ENCODE measurements around the gene AHCY.
"Not testable (repeated sequence)": the region's sequence is repeated elsewhere in the genome, so short reads cannot be mapped to it uniquely, and the experiment has no call there.

Gene AHCY

GRCh38 chr20:34295284-34295683 lies 7.9 kb downstream of the AHCY start:
- no peak for DNase-seq

GRCh38 chr20:34294563-34294962 lies 8.6 kb downstream of the AHCY start:
- no peak for DNase-seq

DNA sequence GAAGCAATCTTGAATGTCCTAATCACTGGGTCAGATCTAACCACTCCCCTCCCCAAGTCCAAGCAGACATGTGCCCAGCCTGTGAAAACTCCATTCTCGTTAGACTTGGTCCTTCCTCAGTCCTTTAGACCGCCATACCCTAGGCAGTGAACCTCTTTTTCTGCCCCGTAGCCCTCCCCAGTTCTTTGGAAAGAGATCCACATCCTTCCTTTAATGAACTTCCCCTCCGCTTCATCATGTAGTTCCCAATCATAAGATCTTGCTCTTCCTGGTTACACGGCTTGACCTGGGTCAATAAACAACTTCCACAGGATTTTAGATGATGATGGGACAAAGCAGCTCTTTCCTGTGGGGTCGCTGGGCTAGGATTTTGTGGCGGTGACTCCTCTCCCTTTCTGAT lies 9.6 kb downstream of the AHCY start:
- DNase-seq: no peak

DNA sequence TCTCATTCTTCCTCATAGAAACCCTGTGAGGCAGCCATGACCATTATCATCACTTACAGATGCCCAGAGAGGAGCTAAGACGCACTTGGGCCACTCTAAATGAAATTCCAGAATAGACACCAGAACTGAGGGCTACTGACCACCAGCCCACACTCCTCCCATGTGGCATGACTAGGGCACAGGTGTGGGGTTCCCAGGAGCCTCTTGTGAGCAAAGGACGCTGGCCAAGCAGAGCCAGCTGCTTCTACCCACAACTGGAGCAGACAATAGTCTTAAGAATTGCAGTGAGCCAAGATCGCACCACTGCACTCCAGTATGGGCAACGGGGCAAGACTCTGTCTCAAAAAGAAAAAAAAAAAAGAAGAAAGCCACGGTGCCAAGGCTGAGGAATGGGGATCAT lies 10.0 kb downstream of the AHCY start:
- no peak for DNase-seq

DNA sequence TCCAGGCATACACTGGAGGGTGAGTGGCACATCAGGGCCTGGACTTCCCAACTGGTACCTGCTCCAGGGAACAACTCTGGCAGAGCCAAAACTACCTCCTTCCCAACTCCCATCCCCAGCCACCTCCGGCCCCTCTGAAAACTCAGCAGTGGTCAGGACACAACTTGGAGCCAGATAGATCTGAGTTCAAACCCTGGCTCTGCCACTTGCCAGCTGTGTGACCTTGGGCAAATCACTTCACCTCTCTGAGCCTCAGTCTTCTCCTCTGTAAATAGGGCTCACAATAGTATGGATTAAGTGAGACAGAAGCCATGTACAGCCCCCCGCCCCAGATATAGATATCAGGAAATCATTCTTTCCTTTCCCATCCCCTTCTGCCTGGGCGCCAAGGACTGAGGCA lies 10.7 kb downstream of the AHCY start:
- DNase-seq: no peak

DNA sequence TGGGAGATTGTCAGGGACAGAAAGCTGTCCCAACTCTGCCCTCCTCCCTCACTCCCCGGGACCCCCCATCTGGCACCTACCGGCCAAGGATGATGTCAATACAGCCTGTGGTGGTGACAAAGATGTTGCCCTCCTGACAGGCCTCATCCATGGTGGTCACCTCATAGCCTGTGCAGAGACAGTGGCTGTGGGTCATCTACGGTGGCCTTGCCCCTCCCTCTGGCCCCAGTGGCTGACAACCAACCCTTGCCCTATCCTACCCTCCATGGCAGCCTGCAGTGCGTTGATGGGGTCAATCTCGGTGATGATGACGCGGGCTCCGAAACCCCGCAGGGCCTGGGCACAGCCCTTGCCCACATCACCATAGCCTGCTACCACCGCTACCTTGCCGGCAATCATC lies 12.7 kb downstream of the AHCY start:
- no peak for DNase-seq

- DNase-seq: not testable (repeated sequence)
These were observed 15.7 kb downstream of the AHCY start for GRCh38 chr20:34287500-34287899.

- DNase-seq: no peak
These were observed 17.7 kb downstream of the AHCY start for GRCh38 chr20:34285450-34285849.

GRCh38 chr20:34283844-34284243 lies 19.3 kb downstream of the AHCY start:
- no peak for DNase-seq

DNA sequence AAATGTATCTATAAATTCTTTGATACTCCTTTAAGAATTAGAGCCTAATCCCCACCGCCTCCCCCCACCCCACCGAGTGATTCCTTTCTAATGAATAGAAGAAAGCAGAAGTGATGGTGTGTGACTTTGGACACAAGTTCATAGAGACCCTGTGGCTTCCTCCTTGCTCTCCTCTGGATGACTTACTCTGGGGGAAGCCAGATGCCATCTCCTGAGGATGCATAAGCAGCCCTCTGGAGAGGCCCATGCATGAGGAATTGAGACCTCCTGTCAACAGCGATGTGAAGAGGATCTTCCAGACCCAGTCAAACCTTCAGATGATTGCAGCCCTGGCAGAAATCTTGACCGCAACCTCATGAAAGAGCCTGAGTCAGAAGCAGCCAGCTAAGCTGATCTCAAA lies 21.1 kb downstream of the AHCY start:
- DNase-seq: no peak

DNA sequence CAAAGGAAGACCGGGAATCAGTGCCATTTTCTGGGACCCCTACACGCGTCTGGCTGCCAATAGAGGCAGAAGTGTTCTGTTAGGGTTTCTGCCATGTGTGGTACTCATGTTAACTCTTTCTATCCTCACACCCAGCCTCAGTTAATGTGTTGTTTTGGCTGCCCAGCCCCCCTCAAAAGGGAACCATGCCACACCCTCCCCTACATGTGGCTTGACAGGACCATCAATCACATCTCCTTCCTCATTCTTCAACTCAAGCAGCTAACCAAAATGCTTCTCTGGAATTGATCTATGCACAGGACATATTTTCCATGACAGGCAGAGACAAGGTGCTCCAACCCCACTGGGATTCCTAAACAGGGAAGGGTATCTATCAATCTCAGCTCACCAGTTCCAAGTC lies 22.0 kb downstream of the AHCY start:
- DNase-seq: no peak

- no peak for DNase-seq
These were observed 28.5 kb downstream of the AHCY start for GRCh38 chr20:34274694-34275093.

DNA sequence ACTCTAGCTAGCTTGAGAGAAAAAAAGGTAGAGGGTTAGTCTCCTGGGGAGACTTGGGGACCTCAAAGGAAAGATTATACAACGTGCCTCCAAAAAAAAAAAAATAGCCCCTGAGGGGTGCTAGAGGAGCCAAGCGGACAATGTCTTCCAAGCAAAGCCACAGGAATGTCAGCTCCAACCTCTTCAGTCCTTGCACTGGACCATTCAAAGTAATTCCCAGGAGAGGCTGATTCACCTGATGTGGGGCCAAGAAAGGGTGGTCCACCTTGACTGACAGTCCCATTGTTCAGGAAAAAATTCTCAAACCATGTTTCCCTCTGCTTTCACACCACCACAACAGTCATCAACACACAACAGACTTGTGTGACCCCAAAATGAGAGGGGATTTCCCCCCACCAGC lies 31.2 kb downstream of the AHCY start:
- DNase-seq: no peak

DNA sequence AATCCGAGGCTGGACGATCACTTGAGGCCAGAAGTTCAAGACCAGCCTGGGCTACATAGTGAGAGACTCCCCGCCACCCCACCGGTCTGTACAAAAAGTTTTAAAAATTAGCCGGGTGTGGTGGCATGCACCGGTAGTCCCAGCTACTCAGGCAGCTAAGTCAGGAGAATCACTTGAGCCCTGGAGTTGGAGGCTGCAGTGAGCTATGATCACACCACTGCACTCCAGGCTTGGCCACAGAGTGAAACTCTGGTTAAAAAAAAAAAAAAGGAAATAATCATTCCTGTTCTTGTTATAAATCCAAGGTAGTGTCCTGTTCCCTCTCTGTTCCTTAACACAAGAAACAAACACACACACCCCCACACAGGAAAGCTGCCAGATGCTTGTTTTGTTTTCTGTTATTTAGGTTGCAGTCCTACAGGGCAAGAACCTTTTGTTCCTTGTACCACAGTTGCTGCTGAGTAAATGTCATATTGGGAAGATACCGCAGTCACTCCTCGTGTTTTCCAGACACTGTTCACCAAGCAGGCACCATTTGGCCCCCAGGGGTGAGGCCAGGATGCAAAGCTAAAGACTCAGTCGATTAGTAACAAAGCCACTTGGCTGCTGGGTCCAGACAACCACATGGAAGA lies 33.0 kb downstream of the AHCY start:
- no peak for DNase-seq

GRCh38 chr20:34268851-34269636 lies 34.1 kb downstream of the AHCY start:
- no peak for DNase-seq

GRCh38 chr20:34268145-34268544 lies 35.0 kb downstream of the AHCY start:
- DNase-seq: no peak

DNA sequence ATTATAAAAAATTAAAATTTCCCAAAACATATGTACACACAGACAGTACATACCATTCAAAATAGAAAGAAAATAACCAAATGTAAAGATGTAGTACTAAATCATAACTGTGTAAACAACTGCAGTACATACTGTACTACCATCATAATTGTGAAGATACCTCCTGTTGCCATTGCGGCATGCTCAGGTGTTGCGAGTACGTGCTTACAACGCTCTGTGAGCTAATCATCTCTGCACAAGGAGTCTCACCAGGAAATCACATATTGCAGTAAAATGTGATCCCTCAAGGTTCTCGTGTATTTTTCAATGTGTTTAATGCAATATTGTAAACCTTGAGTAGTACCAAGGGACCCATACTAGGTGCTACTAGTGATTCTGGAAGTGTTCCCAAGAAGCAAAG lies 39.0 kb downstream of the AHCY start:
- DNase-seq: no peak

DNA sequence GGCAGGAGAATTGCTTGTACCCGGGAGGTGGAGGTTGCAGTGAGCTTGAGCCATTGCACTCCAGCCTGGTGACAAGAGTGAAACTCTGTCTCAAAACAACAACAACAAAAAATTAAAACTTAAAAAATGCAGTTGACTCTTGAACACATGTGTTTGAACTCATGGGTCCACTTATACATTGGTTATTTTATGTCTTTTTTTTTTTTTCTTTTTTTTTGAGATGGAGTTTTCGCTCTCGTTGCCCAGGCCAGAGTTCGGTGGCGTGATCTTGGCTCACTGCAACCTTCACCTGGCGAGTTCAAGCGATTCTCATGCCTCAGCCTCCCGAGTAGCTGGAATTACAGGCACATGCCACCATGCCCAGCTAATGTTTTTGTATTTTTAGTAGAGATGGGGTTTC lies 39.7 kb downstream of the AHCY start:
- DNase-seq: not testable (repeated sequence)

- peak; percentile 23 for DNase-seq
These were observed 40.5 kb downstream of the AHCY start for GRCh38 chr20:34262488-34263288.

DNA sequence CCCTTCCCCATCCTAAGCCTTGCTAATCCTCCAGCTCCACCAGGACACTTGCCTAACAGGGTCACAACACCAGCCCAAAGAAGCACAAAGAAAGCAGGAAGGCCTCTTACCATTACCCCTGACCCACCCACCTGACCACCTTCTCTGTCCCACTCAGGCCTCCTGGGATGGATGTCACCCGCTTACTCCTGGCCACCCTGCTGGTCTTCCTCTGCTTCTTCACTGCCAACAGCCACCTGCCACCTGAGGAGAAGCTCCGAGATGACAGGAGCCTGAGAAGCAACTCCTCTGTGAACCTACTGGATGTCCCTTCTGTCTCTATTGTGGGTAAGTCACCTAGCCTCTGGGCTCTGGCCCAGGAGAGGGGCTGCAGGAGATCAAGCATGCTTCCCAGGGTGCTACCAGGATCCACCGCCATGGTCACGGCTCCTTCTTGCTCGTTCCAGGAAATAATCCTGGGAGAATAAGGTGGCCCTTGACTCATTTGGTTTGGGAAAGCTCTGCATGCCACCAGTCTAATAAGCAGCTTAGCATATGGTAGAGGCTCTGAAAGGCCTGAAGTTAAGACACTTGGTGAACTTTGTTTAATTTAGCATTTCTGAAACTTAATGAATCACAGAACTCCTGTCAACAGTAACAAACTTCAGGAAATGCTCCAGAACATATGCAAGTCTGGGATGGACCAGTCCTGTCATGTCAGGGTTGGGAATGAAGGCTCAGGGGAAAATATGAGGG lies 42.8 kb downstream of the AHCY start:
- no peak for DNase-seq

DNA sequence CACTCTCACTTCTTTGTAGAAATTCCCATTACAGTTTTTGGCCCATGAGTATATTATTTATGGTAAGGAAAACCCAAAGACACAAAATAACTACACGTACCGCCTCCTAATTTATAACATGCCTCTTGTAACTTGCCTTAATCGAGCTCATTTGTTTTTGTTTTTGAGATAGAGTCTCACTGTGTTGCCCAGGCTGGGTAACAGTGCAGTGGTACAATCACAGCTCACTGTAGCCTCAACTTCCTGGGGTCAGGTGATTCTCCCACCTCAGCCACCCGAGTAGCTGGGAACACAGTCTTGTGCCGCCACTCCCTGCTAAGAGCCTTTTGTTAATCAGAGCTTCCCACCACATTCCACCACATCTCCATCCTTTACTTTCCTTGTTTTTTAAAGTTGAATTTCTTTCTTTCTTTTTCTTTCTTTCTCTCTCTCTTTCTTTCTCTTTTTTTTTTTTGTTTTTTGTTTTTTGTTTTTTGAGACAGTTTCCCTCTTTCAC lies 46.5 kb downstream of the AHCY start:
- no peak for DNase-seq

GRCh38 chr20:34254979-34255378 lies 48.2 kb downstream of the AHCY start:
- DNase-seq: no peak
